Cardiac fibroblast (primary cell): ENCODE data around the gene CEACAM1.

Experiments used
- DNase-seq, 2 donors: peaks; one replicate each; pipeline versions ENCODE4 v3.0.0 to v3.0.0-alpha.2; 2010; ENCODE audit warnings: low read depth in 2 of 2
- H3K4me3 ChIP-seq, 2 donors: replicated peaks in 1 of 2; 1 replicate in 1 of 2; 2 replicates in 1 of 2; pipeline ENCODE4 v1.5.1; 2011; ENCODE audit warnings: low read depth in 2 of 2, low read length in 2 of 2, mild to moderate bottlenecking in 2 of 2, moderate library complexity in 1 of 2
- TF ChIP-seq, protein P1 (sequence below): IDR thresholded peaks from one replicate; pipeline ENCODE4 v1.5.1; 2011; ENCODE audit warnings: low read depth, mild to moderate bottlenecking, low read length, inconsistent platforms

CEACAM1 gene

DNA sequence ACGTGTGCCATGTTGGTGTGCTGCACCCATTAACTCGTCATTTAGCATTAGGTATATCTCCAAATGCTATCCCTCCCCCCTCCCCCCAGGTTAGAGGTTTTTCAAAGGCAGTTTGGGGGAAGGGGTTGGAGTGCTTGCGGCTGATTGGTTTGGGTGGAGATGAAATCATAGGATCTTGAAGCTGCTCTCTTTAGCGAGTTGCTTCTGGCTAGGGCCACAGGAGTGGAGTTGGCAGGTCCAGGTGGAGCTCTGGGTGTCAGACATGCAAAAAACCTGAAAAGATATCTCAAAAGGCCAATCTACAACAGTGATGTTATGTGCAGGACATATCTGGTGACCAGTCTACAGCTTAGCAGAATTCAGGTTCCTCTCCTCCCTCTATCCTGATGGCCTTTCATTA is 52.9 kb downstream of the CEACAM1 start:
- TF ChIP-seq, protein P1, sequence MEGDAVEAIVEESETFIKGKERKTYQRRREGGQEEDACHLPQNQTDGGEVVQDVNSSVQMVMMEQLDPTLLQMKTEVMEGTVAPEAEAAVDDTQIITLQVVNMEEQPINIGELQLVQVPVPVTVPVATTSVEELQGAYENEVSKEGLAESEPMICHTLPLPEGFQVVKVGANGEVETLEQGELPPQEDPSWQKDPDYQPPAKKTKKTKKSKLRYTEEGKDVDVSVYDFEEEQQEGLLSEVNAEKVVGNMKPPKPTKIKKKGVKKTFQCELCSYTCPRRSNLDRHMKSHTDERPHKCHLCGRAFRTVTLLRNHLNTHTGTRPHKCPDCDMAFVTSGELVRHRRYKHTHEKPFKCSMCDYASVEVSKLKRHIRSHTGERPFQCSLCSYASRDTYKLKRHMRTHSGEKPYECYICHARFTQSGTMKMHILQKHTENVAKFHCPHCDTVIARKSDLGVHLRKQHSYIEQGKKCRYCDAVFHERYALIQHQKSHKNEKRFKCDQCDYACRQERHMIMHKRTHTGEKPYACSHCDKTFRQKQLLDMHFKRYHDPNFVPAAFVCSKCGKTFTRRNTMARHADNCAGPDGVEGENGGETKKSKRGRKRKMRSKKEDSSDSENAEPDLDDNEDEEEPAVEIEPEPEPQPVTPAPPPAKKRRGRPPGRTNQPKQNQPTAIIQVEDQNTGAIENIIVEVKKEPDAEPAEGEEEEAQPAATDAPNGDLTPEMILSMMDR: no peak
- H3K4me3 ChIP-seq: no peak overlapping the region
- no peak for DNase-seq

DNA sequence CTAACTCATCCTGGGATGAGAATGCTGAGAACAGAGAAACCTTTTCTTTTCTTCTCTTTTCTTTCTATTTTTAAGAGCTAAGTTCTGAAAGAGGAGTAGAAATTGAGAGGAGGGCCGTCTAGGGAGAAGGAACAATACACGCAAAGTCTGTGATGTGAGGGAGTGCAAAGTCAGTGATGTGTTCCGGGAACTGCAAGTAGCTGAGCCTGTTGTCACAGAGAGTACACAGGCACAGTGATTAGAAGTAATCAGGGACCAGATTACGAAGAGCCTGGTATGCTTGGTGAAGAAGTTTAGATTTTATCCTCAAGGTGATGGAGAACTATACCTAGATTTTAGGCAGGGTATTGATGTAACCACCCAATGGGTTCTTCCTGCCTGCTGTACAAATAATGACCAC is 53.5 kb downstream of the CEACAM1 start:
- DNase-seq: no peak
- no peak overlapping the region for H3K4me3 ChIP-seq
- TF ChIP-seq, protein P1: no peak

DNA sequence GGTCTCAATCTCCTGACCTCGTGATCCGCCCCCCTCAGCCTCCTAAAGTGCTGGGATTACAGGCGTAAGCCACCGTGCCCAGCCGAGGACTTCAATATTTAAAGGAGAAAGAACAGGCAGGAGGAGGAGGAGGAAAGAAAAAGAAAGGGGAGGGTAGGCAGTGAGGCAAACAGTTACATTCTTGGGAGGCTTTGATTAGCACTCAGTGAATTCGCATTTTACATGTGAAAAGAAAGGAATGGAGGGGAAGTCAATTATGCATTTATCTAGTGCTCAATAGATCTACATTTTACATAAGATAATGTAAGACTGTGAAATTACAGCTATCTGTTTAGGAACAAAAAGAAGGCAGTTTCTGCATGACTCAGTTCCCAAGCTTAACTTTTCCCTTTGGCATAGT is 54.6 kb downstream of the CEACAM1 start:
- no peak overlapping the region for H3K4me3 ChIP-seq
- DNase-seq: no peak
- TF ChIP-seq, protein P1: no peak

DNA sequence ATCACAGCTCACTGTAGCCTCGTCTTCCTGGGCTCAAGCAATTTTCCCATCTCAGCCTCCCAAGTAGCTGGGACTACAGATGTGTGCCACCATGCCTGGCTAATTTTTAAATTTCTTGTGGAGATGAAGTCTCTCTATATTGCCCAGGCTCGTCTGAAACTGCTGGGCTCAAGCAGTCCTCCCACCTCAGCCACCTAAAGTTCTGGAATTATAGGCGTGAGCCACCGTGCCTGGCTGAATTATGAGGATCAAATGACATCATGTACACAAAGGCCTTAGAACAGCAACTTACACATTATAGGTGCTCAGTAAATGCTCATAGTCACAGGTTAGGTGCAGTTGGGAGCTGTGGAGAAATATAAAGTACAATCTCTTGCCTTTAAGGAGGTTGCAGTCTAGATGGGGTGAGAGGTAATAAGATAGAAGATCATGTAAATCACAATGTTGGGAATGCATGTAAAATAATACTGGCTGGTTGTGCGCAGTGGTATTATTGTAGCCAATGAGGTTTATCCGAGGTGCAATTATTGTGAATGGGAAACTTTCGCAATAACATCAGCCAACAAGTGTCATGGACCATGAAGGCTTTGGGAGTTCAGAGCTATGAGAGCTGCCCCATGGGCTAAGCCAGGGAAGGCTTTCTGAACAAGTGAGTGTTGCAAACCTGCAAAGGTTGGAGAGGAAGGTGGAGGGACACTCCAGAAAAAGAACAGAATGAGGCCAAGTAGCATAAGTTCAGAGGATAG is 55.7 kb downstream of the CEACAM1 start:
- no peak overlapping the region for H3K4me3 ChIP-seq
- TF ChIP-seq, protein P1: no peak
- no peak for DNase-seq

DNA sequence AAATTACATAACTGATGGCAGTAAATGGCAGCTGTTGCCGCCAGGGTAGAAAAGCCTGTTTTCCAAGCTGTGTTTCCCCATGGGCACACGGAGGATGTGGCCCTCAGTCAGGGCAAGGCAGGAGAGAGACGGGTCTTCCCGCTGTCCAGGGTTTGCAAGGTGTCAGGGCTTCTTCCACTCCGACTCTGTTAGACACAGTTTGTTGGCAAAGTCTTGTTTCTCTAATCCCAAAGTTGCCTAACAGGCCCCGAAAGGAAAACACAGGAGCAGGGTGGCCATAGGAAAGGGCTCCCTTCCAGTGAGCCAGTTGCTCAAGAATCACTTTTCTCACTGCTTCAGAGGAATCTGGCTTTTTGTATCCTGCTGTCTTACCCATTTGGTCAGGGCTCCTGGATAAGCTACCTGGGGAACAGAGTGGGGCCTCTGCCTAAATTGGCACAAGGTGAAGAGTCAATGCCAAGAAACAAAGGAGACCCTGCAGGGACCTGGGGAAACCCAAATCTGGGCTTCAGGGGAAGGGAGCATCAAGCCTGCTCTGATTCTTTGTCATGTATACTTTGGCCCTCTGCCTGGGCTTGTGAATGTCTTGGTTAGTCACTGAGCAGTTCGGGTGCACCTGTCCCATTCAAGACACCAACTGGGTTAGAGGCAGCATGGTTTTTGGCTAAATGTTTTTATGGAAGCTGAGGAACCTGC is 56.6 kb downstream of the CEACAM1 start:
- DNase-seq: peak in 1 of 2 donors; percentile 38
- no peak overlapping the region for H3K4me3 ChIP-seq

DNA sequence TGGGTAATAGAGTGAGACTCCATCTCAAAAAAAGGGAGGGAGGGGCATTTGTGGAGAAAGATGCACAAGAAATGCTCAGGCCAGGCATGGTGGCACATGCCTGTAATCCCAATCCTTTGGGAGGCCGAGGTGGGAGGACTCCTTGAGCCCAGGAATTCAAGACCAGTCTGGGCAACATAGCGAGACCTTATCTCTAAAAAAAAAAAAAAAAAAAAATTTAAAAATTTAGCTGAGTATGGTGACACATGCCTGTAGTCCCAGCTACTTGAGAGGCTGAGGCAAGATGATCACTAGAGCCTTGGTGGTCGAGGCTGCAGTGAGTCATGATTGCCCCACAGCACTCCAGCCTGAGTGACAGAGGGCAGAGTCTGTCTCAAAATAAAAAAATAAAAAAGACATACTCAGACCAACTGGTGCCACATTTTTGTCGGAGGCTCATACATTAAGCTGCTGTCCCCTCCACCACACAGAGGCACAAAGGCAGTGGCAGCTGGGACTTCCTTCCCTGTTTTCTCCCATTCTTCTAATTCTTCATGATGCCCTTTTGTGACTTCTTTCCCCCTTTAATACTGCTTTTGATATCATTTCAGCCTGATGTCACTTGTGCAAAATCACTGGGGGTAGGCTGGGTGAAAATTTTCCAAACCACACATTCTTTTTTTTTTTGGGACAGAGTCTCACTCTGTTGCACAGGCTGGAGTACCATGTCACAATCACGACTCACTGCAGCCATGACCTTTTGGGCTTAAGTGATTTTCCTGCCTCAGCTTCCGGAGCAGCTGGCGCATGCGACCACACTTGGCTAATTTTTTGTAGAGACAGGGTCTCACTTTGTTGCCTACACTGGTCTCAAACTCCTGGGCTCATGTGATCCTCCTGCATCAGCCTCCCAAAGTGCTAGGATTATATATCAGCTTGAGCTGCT is 58.7 kb downstream of the CEACAM1 start:
- TF ChIP-seq, protein P1: no peak
- no peak overlapping the region for H3K4me3 ChIP-seq
- DNase-seq: peak in 1 of 2 donors; percentile 7

More for the DNA sequence above, 56.6 kb downstream of the CEACAM1 start:
- TF ChIP-seq, protein P1: no peak
